Cerebellar cortex (tissue), 1 donor: ENCODE measurements around the gene ALS2CL.

Experiments
- DNase-seq: peaks from one replicate; pipeline ENCODE4 v3.0.0-alpha.2; 2015; ENCODE audit warnings: low spot score

The ALS2CL gene

DNA sequence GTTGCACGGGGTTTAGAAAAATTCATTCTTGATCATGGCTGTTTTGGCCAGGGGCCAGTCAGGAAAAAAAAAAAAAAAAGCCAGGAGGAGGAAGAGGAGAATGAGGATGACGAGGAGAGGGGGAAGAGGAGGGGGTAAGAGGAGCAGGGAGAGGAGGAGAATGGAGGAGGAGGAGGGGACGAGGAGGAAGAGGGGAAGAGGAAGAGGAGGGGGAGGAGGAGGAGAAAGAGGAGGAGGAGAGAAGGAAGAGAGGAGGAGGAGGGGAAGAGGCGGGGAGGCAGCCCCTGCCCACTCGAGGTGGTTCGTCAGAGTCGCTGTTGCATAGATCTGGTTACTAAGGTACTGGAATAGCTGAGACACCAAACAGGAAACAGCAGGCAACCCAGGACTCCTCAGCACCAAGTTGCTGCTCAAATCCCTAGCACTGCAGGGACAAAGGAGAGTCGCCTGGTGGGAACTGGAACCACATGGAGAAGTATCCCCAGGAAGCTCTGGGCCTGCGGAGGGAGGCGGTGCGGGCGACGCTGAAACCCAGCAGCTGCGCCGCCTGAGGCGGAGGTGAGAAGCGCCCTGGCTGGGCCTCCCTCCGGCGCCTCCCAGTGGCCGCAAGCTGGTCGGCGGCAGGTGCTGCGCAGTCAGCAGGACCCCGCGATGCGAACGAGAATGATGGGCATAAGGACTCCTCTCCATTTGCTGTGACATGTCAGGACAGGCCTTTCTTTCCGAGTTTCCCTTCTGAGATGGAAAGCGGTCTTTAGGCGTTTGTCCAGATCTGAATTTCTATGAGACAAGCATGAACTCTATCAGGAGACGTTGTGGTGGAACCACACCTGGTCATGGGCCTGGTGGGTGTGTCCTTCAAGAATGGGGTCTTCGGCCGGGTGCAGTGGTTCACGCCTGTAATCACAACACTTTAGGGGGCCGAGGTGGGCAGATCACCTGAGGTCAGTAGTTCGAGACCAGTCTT is 63.6 kb downstream of the ALS2CL start:
- peak; percentile 62 for DNase-seq

DNA sequence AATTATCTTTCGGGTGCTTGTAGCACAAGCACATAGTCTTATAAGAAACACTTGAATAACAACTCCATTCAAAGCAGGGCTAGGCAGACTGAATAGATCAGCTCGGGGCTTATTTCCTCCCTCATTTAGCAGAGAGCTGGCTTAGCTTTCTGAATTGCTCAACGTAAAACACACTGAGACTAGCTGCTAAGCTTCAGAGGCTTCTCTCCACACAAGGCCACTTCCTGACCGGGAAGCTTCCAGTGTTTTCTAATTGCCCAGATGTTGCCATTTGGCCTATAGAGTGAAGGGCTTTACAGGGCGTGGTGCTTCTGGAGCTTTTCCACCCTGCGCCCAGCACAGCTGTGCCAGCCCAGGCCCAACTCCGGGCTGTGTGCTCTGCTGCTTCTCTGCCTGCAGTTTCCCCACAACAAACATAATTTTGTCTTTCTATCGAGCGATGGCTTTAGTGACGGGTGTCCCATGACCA is 64.5 kb downstream of the ALS2CL start:
- DNase-seq, result no peak

DNA sequence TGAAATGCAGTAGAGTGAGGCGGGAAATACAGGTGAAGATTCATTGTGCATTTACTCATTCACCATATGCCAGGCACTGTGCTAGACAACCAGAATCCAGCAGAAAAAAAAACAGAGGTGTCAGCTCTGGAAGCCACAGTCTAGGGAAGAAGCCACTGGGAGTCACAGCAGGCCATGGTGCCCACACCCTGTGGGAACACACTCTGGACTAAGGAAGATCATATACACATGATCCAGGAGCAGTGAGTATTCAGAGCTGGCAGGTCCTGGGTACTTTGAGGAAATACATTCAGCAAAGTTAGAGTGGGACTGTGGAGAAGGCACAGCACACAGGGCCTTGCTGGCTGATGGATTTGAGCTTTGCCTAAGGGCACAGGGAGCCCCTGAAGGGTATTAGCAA is 66.4 kb downstream of the ALS2CL start:
- DNase-seq, result no peak

DNA sequence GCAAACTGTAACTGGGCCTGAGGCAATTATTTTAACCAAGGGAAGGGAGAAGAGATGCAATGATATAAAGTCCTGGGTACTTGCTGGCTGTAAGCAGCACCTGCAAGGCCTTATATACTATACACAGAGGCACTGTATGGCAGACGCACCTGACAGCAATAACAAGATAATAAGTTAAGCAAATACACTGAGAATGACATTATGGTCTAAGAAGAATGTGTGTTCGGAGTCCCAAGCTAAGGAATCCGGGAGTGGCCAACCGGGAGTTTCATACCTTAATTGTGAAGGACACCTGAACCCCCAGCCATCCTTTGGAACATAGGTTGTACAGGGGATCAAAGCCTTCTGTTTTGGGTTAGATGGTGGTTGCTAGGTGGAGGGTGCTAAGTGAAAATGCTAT is 67.4 kb downstream of the ALS2CL start:
- DNase-seq, result no peak

DNA sequence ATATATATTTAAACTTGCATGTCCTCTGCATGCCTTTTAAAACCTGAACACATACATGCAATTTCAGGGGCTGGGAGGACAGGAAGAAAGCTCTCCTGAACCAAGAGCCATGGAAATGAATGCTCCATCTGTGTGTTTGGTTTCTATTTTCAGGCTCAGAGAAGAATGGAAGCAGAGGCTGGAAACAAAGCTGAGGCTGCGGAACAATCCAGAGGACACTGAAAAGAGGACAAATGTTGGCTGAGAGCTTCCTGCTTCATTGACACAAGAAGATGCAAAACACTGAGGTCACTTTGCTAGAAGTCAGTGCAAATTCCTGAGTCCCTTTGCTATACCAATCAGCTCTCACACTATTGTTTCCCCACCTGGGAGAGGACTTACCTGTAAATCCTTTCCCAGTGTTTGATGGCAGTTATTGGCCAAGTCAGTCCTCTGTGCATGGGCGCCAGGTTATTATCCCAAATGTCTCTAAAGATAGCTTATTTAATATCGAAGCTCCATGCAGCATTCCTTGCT is 68.4 kb downstream of the ALS2CL start:
- no peak for DNase-seq

DNA sequence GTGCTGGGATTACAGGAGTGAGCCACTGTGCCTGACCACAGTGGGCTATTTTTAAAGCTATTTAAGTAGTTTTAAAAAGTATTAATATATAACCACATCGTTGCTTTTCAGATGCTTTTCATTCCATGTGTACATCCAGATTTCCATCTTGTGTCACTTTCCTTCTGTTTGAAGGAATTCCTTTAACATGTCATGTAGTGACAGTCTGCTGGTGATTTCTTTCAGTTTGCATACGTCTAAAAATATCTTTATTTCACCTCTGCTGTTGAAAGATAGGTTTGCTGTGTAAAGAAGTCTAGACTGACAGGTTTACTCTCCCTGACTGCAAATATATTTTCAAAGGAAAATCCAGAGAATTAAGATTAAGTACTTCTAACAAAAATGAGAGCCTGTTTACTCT is 68.9 kb downstream of the ALS2CL start:
- no peak for DNase-seq

DNA sequence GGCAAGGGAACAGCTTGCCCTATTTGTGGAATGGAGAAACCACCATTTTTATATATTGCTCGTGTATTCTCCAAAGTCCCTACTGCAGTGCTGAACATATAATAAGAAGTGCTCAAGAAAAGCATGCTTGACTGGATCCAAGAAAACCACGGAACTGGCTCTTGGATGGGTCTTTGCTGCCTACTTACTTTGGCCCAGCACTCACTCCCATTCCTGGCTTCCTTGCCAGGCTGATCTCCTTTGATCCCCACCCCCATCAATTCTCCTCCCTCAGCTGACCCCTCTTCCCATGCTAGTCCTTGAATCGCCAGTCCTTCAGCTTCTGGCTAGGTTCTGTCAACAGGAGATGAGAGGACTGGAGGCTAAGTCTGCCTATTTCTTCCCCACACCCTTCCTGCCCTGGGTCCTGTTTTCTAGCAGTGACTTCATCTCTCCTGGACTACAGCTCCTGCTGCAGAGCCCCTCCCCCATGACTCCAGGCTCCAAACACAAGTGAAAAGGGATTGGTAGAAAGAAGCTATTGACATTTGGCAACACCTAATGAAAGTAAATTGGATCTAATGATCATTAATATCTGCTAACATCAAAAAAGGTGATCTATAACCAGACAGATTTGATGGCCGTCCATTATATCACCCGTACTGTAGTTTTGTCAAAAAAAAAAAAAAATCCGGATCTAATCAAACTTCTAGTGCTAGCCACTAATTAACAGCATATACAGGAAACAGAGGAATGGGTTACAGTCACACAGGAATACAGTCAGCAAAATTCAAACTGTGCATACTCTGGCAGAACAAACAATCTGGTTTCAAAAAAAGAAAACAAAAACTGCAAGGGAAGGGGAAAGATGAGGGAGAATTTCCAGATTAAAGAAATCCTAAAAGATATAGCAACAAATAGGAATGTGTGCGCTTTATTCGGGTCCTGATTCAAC is 73.4 kb downstream of the ALS2CL start:
- DNase-seq, result no peak
